ENCODE data around the gene ARHGAP4.

ARHGAP4 gene

GRCh38 chrX:153863251-153863991, 62.6 kb downstream of the ARHGAP4 start:
- no peak for DNase-seq

GRCh38 chrX:153862369-153863250, 63.5 kb downstream of the ARHGAP4 start:
- no peak for DNase-seq

GRCh38 chrX:153861733-153862310, 64.2 kb downstream of the ARHGAP4 start:
- DNase-seq: no peak

- no peak for DNase-seq
Measured at GRCh38 chrX:153861151-153861550, 64.9 kb downstream of the ARHGAP4 start.
